K562 (cell line): ENCODE measurements around the gene BNC1. TPM values are rescaled to one million over a fixed set of nuclear protein-coding genes. Genes with fewer than 3 reads are reported as not detected.

ENCODE experiments used
- CREBBP ChIP-seq: IDR thresholded peaks from one replicate; pipeline ENCODE4 v1.6.1; 2012; ENCODE audit warnings: low read depth, mild to moderate bottlenecking, control low read depth, inconsistent platforms, low read length
- HNRNPLL ChIP-seq: fragments of 200-400 bp; formaldehyde crosslinking; IDR thresholded peaks from 2 replicates; pipeline ENCODE4 v1.6.1; 2017; ENCODE audit warnings: low read length, low read depth, mild to moderate bottlenecking; ENCODE audit not compliant: poor library complexity, severe bottlenecking
- LCOR ChIP-seq: sonication (generic); formaldehyde crosslinking; IDR thresholded peaks from 2 replicates; pipeline ENCODE4 v1.8.0; 2022; ENCODE audit warnings: mild to moderate bottlenecking, missing genetic modification reagents
- MAFG ChIP-seq: fragments of 450-650 bp; conservative IDR thresholded peaks from 2 replicates; pipeline ENCODE4 v1.6.1; 2016; ENCODE audit warnings: missing genetic modification characterization, missing compliant biosample characterization
- MAFK ChIP-seq: IDR thresholded peaks from 2 replicates; pipeline ENCODE4 v1.6.1; 2011; ENCODE audit warnings: low read length, improper control_type of control experiment
- MAZ ChIP-seq, 2 experiments: fragments of 450-650 bp in 1 of 2; sonication (generic) in 1 of 2; formaldehyde crosslinking; IDR thresholded peaks in 1 of 2; conservative IDR thresholded peaks in 1 of 2; 2 replicates each; pipeline versions ENCODE4 v1.4.0 to v1.5.0; 2020; ENCODE audit warnings: mild to moderate bottlenecking in 1 of 2, missing genetic modification reagents in 1 of 2
- NCOA6 ChIP-seq: fragments of 450-650 bp; IDR thresholded peaks from 2 replicates; pipeline ENCODE4 v1.6.1; 2017; ENCODE audit warnings: mild to moderate bottlenecking
- NCOR1 ChIP-seq: fragments of 450-650 bp; IDR thresholded peaks from 2 replicates; pipeline ENCODE4 v1.6.1; 2016; ENCODE audit warnings: mild to moderate bottlenecking, moderate library complexity
- PCBP1 ChIP-seq: fragments of 200-400 bp; formaldehyde crosslinking; IDR thresholded peaks from 2 replicates; pipeline ENCODE4 v1.6.1; 2018; ENCODE audit warnings: mild to moderate bottlenecking, low read depth, low read length; ENCODE audit not compliant: poor library complexity, severe bottlenecking
- PTTG1 ChIP-seq: fragments of 450-650 bp; IDR thresholded peaks from 2 replicates; pipeline ENCODE4 v1.6.1; 2016; ENCODE audit warnings: low read depth, mild to moderate bottlenecking, missing genetic modification characterization, missing compliant biosample characterization
- RB1 ChIP-seq: fragments of 450-650 bp; IDR thresholded peaks from 2 replicates; pipeline ENCODE4 v1.6.1; 2017; ENCODE audit warnings: low read depth, mild to moderate bottlenecking
- SLC30A9 ChIP-seq: fragments of 250-450 bp; sonication (Bioruptor Pico); IDR thresholded peaks from 2 replicates; pipeline ENCODE4 v1.8.0; 2022; ENCODE audit warnings: mild to moderate bottlenecking, moderate library complexity
- SUPT5H ChIP-seq: fragments of 450-650 bp; IDR thresholded peaks from 2 replicates; pipeline ENCODE4 v1.6.1; 2016
- ZFPM2 ChIP-seq: fragments of 250-450 bp; sonication (Bioruptor Pico); IDR thresholded peaks from 2 replicates; pipeline ENCODE4 v1.5.1; 2022; ENCODE audit warnings: mild to moderate bottlenecking
- ZKSCAN3 ChIP-seq: fragments of 250-450 bp; sonication (Bioruptor Pico); IDR thresholded peaks from 2 replicates; pipeline ENCODE4 v1.4.0; 2020
- ZNF197 ChIP-seq: fragments of 200-800 bp; sonication (Bioruptor generic); IDR thresholded peaks from 2 replicates; pipeline ENCODE4 v1.6.1; 2016; ENCODE audit warnings: low read depth, missing genetic modification characterization, missing compliant biosample characterization
- ZNF778 ChIP-seq: fragments of 450-650 bp; formaldehyde crosslinking; IDR thresholded peaks from 2 replicates; pipeline ENCODE4 v1.4.0; 2020; ENCODE audit warnings: mild to moderate bottlenecking, moderate library complexity
- ZSCAN32 ChIP-seq: fragments of 450-650 bp; formaldehyde crosslinking; IDR thresholded peaks from 2 replicates; pipeline ENCODE4 v1.4.0; 2020; ENCODE audit warnings: mild to moderate bottlenecking, moderate library complexity
- polyA plus RNA-seq, 8 experiments: library from polyadenylated mRNA; depleted of rRNA in 4 of 8; stranded (reverse) in 5 of 8; unstranded in 3 of 8; fragments of >200 nt; fragmentation: Nextera tagmentation in 2 of 8; fragmentation: Illumina TruSeq in 1 of 8; extraction: Ambion mirVana in 2 of 8; extraction: Trizol in 1 of 8; gene quantifications; 2 replicates each; pipeline versions ENCODE4 v1.2.1 to v1.2.3, GENCODE V29; 2011 to 2014; ENCODE audit warnings: inconsistent platforms in 1 of 8, missing spikeins in 1 of 8
- total RNA-seq, 7 experiments: library from RNA; depleted of rRNA in 6 of 7; stranded (reverse); fragments of >200 nt in 6 of 7; fragmentation: Illumina TruSeq in 2 of 7; extraction: Trizol in 2 of 7; gene quantifications; 2 replicates each; pipeline versions ENCODE4 v1.2.1 to v1.2.3, GENCODE V29; 2011 to 2021; ENCODE audit warnings: low replicate concordance in 1 of 7
- TF ChIP-seq, protein P1 (sequence below), 2 experiments: IDR thresholded peaks; 2 replicates each; pipeline ENCODE4 v1.6.1; 2011; ENCODE audit warnings: borderline replicate concordance in 1 of 2, control low read depth in 1 of 2, low read depth in 1 of 2, low read length in 1 of 2, mild to moderate bottlenecking in 1 of 2, mixed read lengths in 1 of 2, moderate library complexity in 1 of 2; ENCODE audit not compliant: insufficient read depth in 1 of 2, insufficient read length in 1 of 2, poor library complexity in 1 of 2, severe bottlenecking in 1 of 2; ENCODE audit errors: extremely low read depth in 1 of 2
- TF ChIP-seq, protein P2 (sequence below): fragments of 450-650 bp; formaldehyde crosslinking; IDR thresholded peaks from 2 replicates; pipeline ENCODE4 v1.4.0; 2020; ENCODE audit warnings: mild to moderate bottlenecking, mixed read lengths
- TF ChIP-seq, protein P3 (sequence below): fragments of 250-450 bp; sonication (Bioruptor Pico); IDR thresholded peaks from 2 replicates; pipeline ENCODE4 v1.8.0; 2022; ENCODE audit warnings: moderate library complexity, mild to moderate bottlenecking, inconsistent platforms
- TF ChIP-seq, protein P4 (sequence below): fragments of 250-450 bp; sonication (Bioruptor Pico); IDR thresholded peaks from 2 replicates; pipeline ENCODE4 v1.9.0; 2021; ENCODE audit warnings: mild to moderate bottlenecking
- TF ChIP-seq, protein P5 (sequence below): sonication (generic); formaldehyde crosslinking; IDR thresholded peaks from 2 replicates; pipeline ENCODE4 v1.8.1; 2023; ENCODE audit warnings: mild to moderate bottlenecking, missing genetic modification reagents

The BNC1 gene
- total and polyA plus RNA-seq, 9 of the 15 experiments (the other 6 are each of a cell fraction or from before 2014, with no cell fraction given) = not detected

DNA sequence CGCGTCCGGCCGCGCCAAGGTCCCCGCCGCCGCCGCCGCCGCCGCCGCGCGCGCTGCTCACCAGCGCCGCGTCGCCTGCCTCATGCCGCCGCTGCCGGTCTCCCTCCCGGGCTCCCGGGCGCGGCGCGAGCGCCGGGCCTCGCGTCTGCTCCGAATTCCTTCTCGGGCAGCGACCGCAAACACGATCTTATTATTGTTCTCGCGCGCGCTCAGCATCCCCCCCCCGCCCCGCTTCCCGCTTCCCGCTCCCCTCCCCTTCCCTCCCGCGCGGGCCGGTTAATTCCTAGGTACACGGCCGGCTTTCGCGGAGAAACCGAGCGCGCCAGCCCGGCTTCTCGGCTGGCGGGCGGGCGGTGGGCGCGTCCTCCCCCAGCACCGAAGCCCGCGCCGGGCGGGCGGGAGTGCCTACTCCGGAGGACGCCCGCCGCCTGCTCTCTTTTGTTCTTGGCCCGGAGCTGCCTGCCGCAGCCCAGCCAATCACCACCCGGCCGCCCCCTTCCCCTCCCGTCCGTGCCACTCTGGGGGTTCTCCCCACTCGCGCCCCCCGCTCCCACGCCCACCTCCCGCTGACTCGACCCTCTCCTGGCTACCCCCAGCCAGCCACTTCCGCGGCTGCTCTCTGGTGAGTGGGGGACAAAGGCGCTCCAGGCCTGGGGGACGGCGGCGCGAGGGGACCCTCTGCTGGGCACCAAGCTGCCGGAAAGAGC is 76.7 kb downstream of the BNC1 start, which contains the start of gene HDGFL3 (continued):
- TF ChIP-seq, protein P1, sequence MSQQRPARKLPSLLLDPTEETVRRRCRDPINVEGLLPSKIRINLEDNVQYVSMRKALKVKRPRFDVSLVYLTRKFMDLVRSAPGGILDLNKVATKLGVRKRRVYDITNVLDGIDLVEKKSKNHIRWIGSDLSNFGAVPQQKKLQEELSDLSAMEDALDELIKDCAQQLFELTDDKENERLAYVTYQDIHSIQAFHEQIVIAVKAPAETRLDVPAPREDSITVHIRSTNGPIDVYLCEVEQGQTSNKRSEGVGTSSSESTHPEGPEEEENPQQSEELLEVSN (IDR thresholded peaks at IDR 0.05; ENCODE audit: borderline replicate concordance in 1 of 2, extremely low read depth in 1 of 2, insufficient read depth in 1 of 2, insufficient read length in 1 of 2, low read depth in 1 of 2, low read length in 1 of 2, poor library complexity in 1 of 2, severe bottlenecking in 1 of 2) = peak; percentile 34 to 83
- TF ChIP-seq NCOR1 (no peak), SUPT5H (0 out of 2 replicates have a peak, but pooled peaks have one; percentile 33), MAZ (CRISPR knock-in tag; conservative IDR thresholded peaks at IDR 0.05 in 1 of 2, IDR thresholded peaks at IDR 0.05 in 1 of 2) (peak; percentile 80 to 81), PCBP1 (peak; percentile 72), MAFG (no peak), PTTG1 (tag) (no peak), ZNF778 (CRISPR knock-in tag) (no peak), MAFK (no peak), SLC30A9 (CRISPR knock-in tag) (no peak), ZFPM2 (CRISPR knock-in tag) (no peak), NCOA6 (no peak), HNRNPLL (no peak), ZSCAN32 (CRISPR knock-in tag) (no peak), RB1 (0 out of 2 replicates have a peak, but pooled peaks have one; percentile 38), ZNF197 (no peak), CREBBP (no peak), ZKSCAN3 (CRISPR knock-in tag) (no peak), LCOR (CRISPR knock-in tag) (no peak)
- TF ChIP-seq, protein P2, sequence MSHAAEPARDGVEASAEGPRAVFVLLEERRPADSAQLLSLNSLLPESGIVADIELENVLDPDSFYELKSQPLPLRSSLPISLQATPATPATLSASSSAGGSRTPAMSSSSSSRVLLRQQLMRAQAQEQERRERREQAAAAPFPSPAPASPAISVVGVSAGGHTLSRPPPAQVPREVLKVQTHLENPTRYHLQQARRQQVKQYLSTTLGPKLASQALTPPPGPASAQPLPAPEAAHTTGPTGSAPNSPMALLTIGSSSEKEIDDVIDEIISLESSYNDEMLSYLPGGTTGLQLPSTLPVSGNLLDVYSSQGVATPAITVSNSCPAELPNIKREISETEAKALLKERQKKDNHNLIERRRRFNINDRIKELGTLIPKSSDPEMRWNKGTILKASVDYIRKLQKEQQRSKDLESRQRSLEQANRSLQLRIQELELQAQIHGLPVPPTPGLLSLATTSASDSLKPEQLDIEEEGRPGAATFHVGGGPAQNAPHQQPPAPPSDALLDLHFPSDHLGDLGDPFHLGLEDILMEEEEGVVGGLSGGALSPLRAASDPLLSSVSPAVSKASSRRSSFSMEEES (CRISPR knock-in tag) = no peak
- TF ChIP-seq, protein P3, sequence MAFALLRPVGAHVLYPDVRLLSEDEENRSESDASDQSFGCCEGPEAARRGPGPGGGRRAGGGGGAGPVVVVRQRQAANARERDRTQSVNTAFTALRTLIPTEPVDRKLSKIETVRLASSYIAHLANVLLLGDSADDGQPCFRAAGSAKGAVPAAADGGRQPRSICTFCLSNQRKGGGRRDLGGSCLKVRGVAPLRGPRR (CRISPR knock-in tag) = no peak
- TF ChIP-seq, protein P4, sequence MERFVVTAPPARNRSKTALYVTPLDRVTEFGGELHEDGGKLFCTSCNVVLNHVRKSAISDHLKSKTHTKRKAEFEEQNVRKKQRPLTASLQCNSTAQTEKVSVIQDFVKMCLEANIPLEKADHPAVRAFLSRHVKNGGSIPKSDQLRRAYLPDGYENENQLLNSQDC = no peak
- TF ChIP-seq, protein P5, sequence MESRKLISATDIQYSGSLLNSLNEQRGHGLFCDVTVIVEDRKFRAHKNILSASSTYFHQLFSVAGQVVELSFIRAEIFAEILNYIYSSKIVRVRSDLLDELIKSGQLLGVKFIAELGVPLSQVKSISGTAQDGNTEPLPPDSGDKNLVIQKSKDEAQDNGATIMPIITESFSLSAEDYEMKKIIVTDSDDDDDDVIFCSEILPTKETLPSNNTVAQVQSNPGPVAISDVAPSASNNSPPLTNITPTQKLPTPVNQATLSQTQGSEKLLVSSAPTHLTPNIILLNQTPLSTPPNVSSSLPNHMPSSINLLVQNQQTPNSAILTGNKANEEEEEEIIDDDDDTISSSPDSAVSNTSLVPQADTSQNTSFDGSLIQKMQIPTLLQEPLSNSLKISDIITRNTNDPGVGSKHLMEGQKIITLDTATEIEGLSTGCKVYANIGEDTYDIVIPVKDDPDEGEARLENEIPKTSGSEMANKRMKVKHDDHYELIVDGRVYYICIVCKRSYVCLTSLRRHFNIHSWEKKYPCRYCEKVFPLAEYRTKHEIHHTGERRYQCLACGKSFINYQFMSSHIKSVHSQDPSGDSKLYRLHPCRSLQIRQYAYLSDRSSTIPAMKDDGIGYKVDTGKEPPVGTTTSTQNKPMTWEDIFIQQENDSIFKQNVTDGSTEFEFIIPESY (CRISPR knock-in tag) = peak; percentile 35; the same call in 1 of the 2 replicates
